Stimulated activated CD8-positive, alpha-beta memory T cell treated with anti-CD3 and anti-CD28 coated beads, Interleukin-7, amount 100 ng/mL, for 4 hours (primary cell): ENCODE results near the gene CBR4.
"Not testable (repeated sequence)": the region's sequence is repeated elsewhere in the genome, so short reads cannot be mapped to it uniquely, and the experiment has no call there.

Experiments used
- DNase-seq, 2 donors: peaks; one replicate each; pipeline ENCODE4 v3.0.0-alpha.2; 2020; ENCODE audit warnings: low read depth in 2 of 2

Gene CBR4

GRCh38 chr4:168993714-168994510 is 16.1 kb downstream of the CBR4 start:
- no peak for DNase-seq

DNA sequence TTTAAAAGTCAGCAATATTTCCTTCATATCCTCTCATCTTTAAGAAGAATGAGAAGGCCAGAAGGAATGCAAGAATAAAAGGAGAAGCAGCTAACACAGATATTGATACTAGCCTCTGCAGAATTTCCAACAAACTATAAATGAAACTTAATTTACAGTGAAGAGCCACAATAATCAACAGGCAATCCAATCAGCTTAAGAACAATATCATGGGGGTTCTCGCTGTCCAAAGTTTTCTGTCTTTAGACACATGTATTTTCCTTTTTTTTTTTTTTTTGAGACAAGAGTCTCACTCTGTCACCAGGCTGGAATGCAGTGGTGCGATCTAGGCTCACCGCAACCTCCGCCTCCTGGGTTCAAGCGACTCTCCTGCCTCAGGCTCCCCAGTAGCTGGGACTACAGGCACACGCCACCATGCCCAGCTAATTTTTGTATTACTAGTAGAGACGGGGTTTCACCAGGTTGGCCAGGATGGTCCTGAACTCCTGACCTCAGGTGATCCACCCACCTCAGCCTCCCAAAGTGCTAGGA is 17.0 kb downstream of the CBR4 start:
- DNase-seq = not testable (repeated sequence)

DNA sequence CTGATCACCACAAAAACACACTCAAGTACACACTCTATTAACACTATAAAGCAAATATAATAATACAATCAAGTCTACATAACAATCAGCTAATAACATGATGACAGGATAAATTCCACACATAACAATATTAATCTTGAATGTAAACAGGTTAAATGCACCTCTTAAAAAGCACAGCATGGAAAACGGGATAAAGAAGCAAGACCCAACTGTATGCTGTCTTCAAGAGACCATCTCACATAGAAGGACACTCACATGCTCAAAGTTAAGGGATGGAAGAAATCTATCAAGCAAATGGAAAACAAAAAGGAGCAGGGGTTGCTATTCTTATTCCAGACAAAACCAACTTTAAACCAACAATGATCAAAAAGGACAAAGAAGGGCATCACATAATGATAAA is 28.1 kb downstream of the CBR4 start:
- no peak for DNase-seq

DNA sequence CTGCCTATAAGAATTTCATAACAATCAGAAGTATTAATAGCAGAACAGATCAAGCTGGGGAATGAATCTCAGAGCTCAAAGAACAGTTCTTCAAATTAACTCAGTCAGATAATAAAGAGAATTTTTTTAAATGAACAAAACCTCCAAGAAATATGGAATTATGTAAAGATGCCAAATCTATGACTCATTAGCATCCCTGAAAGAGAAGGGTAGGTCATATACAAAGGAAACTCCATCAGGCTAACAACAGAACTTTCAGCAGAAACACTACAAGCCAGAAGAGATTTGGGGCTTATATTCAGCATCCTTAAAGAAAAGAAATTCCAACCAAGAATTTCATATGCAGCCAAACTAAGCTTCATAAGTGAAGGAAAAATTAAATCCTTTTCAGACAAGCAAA is 28.6 kb downstream of the CBR4 start:
- DNase-seq = no peak

GRCh38 chr4:168979338-168979737 is 30.7 kb downstream of the CBR4 start:
- no peak for DNase-seq

- DNase-seq = no peak
These were observed 31.9 kb downstream of the CBR4 start for GRCh38 chr4:168978001-168978700.

GRCh38 chr4:168972596-168972995 is 37.5 kb downstream of the CBR4 start:
- DNase-seq = no peak

GRCh38 chr4:168960716-168961115 is 49.3 kb downstream of the CBR4 start:
- no peak for DNase-seq

- DNase-seq = no peak
These were observed 54.4 kb downstream of the CBR4 start for GRCh38 chr4:168955674-168956073.

DNA sequence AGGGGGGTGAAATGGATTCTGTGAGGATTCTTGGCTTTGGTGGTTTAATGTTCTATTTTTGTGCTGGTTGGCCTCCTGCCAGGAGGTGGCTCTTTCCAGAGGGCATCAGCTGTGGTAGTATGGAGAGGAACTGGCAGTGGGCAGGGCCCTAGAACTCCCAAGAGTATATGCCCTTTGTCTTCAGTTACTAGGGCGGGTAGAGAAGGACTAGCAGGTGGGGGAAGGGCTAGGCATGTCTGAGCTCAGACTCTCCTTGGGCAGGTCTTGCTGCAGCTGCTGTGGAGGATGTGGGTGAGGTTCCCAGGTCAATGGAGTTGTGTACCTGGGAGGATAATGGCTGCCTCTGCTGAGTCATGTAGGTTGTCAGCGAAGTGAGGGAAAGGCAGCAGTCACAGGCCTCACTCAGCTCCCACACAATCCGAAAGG is 57.2 kb downstream of the CBR4 start:
- not testable (repeated sequence) for DNase-seq

DNA sequence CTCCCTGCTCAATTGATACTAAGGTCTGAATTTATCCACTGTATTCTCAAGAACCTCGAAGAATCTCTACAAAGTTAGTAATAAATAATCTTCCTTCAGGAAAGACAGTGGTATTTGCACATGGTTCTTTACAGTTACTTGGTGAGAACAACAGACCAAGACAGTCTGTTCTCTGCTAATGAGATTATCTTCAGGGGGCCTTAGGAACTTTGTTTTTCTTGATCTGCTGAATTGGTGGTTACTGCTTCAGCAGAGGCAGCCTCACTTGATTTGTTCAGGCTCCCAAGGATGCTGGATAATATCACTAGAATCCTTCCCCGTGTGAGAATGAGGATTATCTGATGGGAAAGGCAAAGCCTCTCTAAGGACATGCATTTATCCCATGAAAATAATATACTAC is 64.8 kb downstream of the CBR4 start:
- DNase-seq = no peak

GRCh38 chr4:168942985-168943384 is 67.1 kb downstream of the CBR4 start:
- DNase-seq = no peak
